WTC11 (cell line): ENCODE results near the gene KCNIP2. TPM values are rescaled to one million over a fixed set of nuclear protein-coding genes. Genes with fewer than 3 reads are reported as not detected.

ENCODE experiments used
- ATAC-seq: fragments of 200-7000 bp; cut with Tn5 transposase; 2 replicates; pipeline ENCODE4 v1.10.0; 2021; ENCODE audit warnings: mild to moderate bottlenecking, moderate library complexity
- CTCF ChIA-PET: fragments of 300-600 bp; sonication (Branson Sonifier 250); formaldehyde crosslinking; loops from one replicate; lab custom pipeline; 2021; ENCODE audit warnings: antibody characterized with exemption; lab: Charles Lee
- POLR2A ChIA-PET: fragments of 350-600 bp; sonication (Branson Sonifier 250); formaldehyde crosslinking; loops from one replicate; lab custom pipeline; 2021; ENCODE audit warnings: antibody characterized with exemption; lab: Charles Lee
- DNase-seq: peaks from one replicate; pipeline ENCODE4 v3.0.0; 2021; ENCODE audit warnings: low spot score
- H3K27ac Mint-ChIP-seq: 2 replicates; pipeline ENCODE4 v1.8.0; 2021; ENCODE audit warnings: mixed read lengths
- H3K27me3 Mint-ChIP-seq: 2 replicates; pipeline ENCODE4 v1.8.0; 2021; ENCODE audit warnings: low read depth, mild to moderate bottlenecking, moderate library complexity, mixed read lengths
- H3K36me3 Mint-ChIP-seq: 2 replicates; pipeline ENCODE4 v1.8.0; 2021; ENCODE audit warnings: mixed read lengths
- H3K4me1 Mint-ChIP-seq: 2 replicates; pipeline ENCODE4 v1.8.0; 2022; ENCODE audit warnings: mixed read lengths
- H3K4me3 Mint-ChIP-seq: 2 replicates; pipeline ENCODE4 v1.8.0; 2021; ENCODE audit warnings: mild to moderate bottlenecking, moderate library complexity, mixed read lengths
- H3K9me3 Mint-ChIP-seq: 2 replicates; pipeline ENCODE4 v1.8.0; 2021; ENCODE audit warnings: mixed read lengths
- ELF4 ChIP-seq: sonication (generic); formaldehyde crosslinking; IDR thresholded peaks from 2 replicates; pipeline ENCODE4 v1.8.1; 2022; ENCODE audit warnings: low read depth, mild to moderate bottlenecking, moderate library complexity, missing genetic modification reagents
- FOXJ3 ChIP-seq: sonication (generic); formaldehyde crosslinking; IDR thresholded peaks from 2 replicates; pipeline ENCODE4 v1.9.0; 2021; ENCODE audit warnings: missing genetic modification reagents, mild to moderate bottlenecking, borderline replicate concordance
- FOXK1 ChIP-seq: sonication (generic); formaldehyde crosslinking; IDR thresholded peaks from 2 replicates; pipeline ENCODE4 v1.8.0; 2022; ENCODE audit warnings: mild to moderate bottlenecking, moderate library complexity, missing genetic modification reagents
- KAT7 ChIP-seq: sonication (generic); formaldehyde crosslinking; IDR thresholded peaks from 2 replicates; pipeline ENCODE4 v1.8.1; 2023; ENCODE audit warnings: missing genetic modification reagents, mild to moderate bottlenecking, borderline replicate concordance
- MYBL2 ChIP-seq: sonication (generic); formaldehyde crosslinking; IDR thresholded peaks from 2 replicates; pipeline ENCODE4 v1.8.1; 2023; ENCODE audit warnings: mild to moderate bottlenecking, moderate library complexity, missing genetic modification reagents
- NFE2L1 ChIP-seq: sonication (generic); formaldehyde crosslinking; IDR thresholded peaks from 2 replicates; pipeline ENCODE4 v1.8.1; 2023; ENCODE audit warnings: missing genetic modification reagents
- NR3C1 ChIP-seq: sonication (generic); formaldehyde crosslinking; conservative IDR thresholded peaks from 2 replicates; pipeline ENCODE4 v1.8.1; 2023; ENCODE audit warnings: low read depth, mild to moderate bottlenecking, missing genetic modification reagents
- PRRX2 ChIP-seq: fragments of 250-450 bp; sonication (Bioruptor Pico); IDR thresholded peaks from 2 replicates; pipeline ENCODE4 v1.8.0; 2021; ENCODE audit warnings: mild to moderate bottlenecking
- RORB ChIP-seq: fragments of 250-450 bp; sonication (Bioruptor Pico); IDR thresholded peaks from 2 replicates; pipeline ENCODE4 v1.9.0; 2021; ENCODE audit warnings: mild to moderate bottlenecking
- SP1 ChIP-seq: sonication (generic); formaldehyde crosslinking; conservative IDR thresholded peaks from 2 replicates; pipeline ENCODE4 v1.8.1; 2022; ENCODE audit warnings: missing genetic modification reagents
- TEAD1 ChIP-seq: sonication (generic); formaldehyde crosslinking; IDR thresholded peaks from 2 replicates; pipeline ENCODE4 v1.8.0; 2022; ENCODE audit warnings: mild to moderate bottlenecking, missing genetic modification reagents
- ZNF138 ChIP-seq: sonication (generic); formaldehyde crosslinking; conservative IDR thresholded peaks from 2 replicates; pipeline ENCODE4 v1.8.1; 2022; ENCODE audit warnings: mild to moderate bottlenecking, moderate library complexity, missing genetic modification reagents
- total RNA-seq: library from RNA; stranded (reverse); gene quantifications from 3 replicates; pipeline ENCODE4 v1.2.3, GENCODE V29; 2021
- TF ChIP-seq, protein P1 (sequence below): sonication (generic); formaldehyde crosslinking; IDR thresholded peaks from 2 replicates; pipeline ENCODE4 v1.8.1; 2023; ENCODE audit warnings: mild to moderate bottlenecking, missing genetic modification reagents, borderline replicate concordance
- TF ChIP-seq, protein P2 (sequence below): fragments of 250-450 bp; sonication (Bioruptor Pico); IDR thresholded peaks from 2 replicates; pipeline ENCODE4 v1.8.0; 2021; ENCODE audit warnings: mild to moderate bottlenecking
- TF ChIP-seq, protein P3 (sequence below): sonication (generic); formaldehyde crosslinking; IDR thresholded peaks from 2 replicates; pipeline ENCODE4 v1.8.1; 2023; ENCODE audit warnings: mild to moderate bottlenecking, missing genetic modification reagents, moderate library complexity
- TF ChIP-seq, protein P4 (sequence below): sonication (generic); formaldehyde crosslinking; IDR thresholded peaks from 2 replicates; pipeline ENCODE4 v1.8.1; 2022; ENCODE audit warnings: missing genetic modification reagents, borderline replicate concordance
- TF ChIP-seq, protein P5 (sequence below): sonication (generic); formaldehyde crosslinking; IDR thresholded peaks from 2 replicates; pipeline ENCODE4 v1.8.0; 2023; ENCODE audit warnings: missing genetic modification reagents, mild to moderate bottlenecking, borderline replicate concordance
- TF ChIP-seq, protein P6 (sequence below): sonication (generic); formaldehyde crosslinking; IDR thresholded peaks from 2 replicates; pipeline ENCODE4 v1.8.0; 2022; ENCODE audit warnings: mild to moderate bottlenecking, missing genetic modification reagents
- TF ChIP-seq, protein P7 (sequence below): sonication (generic); formaldehyde crosslinking; IDR thresholded peaks from 2 replicates; pipeline ENCODE4 v1.8.1; 2023; ENCODE audit warnings: mild to moderate bottlenecking, missing genetic modification reagents, moderate library complexity

The KCNIP2 gene
- total RNA-seq, 1 experiment from 2014 or later: 5.2 TPM

DNA sequence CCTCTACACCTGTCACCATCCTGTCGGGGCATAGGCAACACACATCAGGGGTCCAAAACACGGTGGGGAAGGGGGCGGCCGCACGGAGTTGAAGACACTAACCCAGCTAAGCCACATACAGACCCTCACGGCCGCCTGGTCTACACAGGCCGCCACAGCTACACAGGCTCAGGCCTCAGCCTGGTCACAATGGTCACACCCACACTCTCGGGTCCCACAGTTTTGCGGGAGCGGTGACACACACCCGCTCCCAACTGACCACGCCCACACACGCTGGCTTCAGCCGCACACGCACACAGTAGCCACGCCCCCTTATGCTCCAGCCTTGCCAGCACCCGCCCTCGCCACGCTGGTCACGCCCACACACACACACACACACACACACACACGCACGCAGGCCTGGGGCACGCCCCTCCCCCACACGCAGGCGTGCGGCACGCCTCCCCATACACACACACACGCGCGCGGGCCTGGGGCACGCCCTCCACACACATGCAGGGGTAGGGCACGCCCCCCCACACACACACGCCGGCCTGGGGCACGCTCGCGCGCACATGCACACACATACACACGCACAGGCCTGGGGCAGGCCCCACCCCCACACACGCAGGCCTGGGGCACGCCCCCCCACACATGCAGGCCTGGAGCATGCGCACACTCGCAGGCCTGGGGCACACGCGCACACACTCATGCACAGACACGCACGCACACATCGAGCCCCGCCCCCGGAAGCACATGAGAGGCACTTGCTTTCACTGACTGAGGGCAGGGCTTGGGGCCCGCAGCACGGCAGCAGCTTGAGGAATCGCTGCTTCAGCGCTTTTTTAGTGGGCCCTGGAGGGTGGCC, 13.1 kb downstream of the KCNIP2 start (continued):
- TF ChIP-seq, protein P1, sequence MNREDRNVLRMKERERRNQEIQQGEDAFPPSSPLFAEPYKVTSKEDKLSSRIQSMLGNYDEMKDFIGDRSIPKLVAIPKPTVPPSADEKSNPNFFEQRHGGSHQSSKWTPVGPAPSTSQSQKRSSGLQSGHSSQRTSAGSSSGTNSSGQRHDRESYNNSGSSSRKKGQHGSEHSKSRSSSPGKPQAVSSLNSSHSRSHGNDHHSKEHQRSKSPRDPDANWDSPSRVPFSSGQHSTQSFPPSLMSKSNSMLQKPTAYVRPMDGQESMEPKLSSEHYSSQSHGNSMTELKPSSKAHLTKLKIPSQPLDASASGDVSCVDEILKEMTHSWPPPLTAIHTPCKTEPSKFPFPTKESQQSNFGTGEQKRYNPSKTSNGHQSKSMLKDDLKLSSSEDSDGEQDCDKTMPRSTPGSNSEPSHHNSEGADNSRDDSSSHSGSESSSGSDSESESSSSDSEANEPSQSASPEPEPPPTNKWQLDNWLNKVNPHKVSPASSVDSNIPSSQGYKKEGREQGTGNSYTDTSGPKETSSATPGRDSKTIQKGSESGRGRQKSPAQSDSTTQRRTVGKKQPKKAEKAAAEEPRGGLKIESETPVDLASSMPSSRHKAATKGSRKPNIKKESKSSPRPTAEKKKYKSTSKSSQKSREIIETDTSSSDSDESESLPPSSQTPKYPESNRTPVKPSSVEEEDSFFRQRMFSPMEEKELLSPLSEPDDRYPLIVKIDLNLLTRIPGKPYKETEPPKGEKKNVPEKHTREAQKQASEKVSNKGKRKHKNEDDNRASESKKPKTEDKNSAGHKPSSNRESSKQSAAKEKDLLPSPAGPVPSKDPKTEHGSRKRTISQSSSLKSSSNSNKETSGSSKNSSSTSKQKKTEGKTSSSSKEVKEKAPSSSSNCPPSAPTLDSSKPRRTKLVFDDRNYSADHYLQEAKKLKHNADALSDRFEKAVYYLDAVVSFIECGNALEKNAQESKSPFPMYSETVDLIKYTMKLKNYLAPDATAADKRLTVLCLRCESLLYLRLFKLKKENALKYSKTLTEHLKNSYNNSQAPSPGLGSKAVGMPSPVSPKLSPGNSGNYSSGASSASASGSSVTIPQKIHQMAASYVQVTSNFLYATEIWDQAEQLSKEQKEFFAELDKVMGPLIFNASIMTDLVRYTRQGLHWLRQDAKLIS (CRISPR knock-in tag): no peak

DNA sequence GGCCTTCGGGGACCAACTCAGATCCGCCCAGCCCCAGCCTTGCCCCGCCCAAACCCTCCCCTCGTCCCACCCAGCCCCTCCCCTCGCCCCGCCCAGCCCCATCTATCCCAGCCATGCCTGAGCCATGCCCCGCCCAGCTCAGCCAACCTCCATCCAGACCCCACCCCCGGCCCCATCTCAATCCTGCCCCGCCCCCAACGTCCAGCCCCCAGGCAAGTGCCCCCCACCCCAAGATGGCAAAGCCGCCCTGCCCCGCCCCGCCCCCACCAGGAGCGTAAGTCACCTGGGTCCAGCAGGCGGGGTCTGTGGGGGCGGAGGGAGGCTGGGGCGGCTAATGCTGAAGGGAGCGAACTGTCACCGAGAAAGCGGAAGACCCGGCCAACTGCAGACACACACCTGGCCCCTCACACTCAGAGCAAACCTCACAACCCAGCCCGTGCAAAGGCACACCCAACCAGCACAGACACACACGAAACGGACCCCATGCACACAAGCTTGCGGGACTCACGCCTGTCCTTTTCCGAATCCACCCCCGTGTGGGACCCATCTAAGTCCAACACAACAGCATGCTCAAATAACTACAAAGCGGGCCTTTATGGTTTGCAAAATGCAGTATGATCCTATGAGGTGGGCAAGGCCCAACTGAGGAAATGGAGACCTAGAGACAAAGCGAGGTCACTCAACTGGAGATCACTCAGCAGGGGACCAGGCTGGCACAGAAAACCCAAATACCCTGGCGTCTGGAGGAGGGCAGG, 13.9 kb downstream of the KCNIP2 start:
- Mint-ChIP-seq H3K4me1 (peaks cover 21% of the 10 kb centered on the region), H3K4me3 (peak overlapping the region; percentile 78), H3K27ac (peak overlapping the region; percentile 82), H3K9me3 (no peaks in the 10 kb centered on the region), H3K36me3 (no peaks in the 10 kb centered on the region), H3K27me3 (peaks cover 3% of the 10 kb centered on the region)
- DNase-seq (peak; percentile 81), ATAC-seq (peak; percentile 55)
- CTCF ChIA-PET: interaction anchor here (0.9 to 5.2 kb wide), 6 partner anchors 11 to 227 kb away, joined by 3 to 64 read pairs (median 8); partner anchors contain the start of genes KCNIP2 and OGA
- POLR2A ChIA-PET: interaction anchor here (0.9 to 2.7 kb wide), 2 partner anchors 10 to 11 kb away, joined by 4 to 30 read pairs; partner anchors contain the start of gene OGA
- TF ChIP-seq, protein P2, sequence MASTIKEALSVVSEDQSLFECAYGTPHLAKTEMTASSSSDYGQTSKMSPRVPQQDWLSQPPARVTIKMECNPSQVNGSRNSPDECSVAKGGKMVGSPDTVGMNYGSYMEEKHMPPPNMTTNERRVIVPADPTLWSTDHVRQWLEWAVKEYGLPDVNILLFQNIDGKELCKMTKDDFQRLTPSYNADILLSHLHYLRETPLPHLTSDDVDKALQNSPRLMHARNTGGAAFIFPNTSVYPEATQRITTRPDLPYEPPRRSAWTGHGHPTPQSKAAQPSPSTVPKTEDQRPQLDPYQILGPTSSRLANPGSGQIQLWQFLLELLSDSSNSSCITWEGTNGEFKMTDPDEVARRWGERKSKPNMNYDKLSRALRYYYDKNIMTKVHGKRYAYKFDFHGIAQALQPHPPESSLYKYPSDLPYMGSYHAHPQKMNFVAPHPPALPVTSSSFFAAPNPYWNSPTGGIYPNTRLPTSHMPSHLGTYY (CRISPR knock-in tag): no peak
- no peak for TF ChIP-seq TEAD1 (CRISPR knock-in tag)
- no peak for TF ChIP-seq PRRX2 (CRISPR knock-in tag)
- TF ChIP-seq FOXK1 (CRISPR knock-in tag): no peak
- no peak for TF ChIP-seq RORB
- TF ChIP-seq, protein P3, sequence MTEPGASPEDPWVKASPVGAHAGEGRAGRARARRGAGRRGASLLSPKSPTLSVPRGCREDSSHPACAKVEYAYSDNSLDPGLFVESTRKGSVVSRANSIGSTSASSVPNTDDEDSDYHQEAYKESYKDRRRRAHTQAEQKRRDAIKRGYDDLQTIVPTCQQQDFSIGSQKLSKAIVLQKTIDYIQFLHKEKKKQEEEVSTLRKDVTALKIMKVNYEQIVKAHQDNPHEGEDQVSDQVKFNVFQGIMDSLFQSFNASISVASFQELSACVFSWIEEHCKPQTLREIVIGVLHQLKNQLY (CRISPR knock-in tag): no peak
- TF ChIP-seq ELF4: no peak
- no peak for TF ChIP-seq NFE2L1
- TF ChIP-seq NR3C1: no peak
- TF ChIP-seq, protein P4, sequence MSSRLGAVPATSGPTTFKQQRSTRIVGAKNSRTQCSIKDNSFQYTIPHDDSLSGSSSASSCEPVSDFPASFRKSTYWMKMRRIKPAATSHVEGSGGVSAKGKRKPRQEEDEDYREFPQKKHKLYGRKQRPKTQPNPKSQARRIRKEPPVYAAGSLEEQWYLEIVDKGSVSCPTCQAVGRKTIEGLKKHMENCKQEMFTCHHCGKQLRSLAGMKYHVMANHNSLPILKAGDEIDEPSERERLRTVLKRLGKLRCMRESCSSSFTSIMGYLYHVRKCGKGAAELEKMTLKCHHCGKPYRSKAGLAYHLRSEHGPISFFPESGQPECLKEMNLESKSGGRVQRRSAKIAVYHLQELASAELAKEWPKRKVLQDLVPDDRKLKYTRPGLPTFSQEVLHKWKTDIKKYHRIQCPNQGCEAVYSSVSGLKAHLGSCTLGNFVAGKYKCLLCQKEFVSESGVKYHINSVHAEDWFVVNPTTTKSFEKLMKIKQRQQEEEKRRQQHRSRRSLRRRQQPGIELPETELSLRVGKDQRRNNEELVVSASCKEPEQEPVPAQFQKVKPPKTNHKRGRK: no peak
- TF ChIP-seq SP1 (CRISPR knock-in tag): no peak
- TF ChIP-seq, protein P5, sequence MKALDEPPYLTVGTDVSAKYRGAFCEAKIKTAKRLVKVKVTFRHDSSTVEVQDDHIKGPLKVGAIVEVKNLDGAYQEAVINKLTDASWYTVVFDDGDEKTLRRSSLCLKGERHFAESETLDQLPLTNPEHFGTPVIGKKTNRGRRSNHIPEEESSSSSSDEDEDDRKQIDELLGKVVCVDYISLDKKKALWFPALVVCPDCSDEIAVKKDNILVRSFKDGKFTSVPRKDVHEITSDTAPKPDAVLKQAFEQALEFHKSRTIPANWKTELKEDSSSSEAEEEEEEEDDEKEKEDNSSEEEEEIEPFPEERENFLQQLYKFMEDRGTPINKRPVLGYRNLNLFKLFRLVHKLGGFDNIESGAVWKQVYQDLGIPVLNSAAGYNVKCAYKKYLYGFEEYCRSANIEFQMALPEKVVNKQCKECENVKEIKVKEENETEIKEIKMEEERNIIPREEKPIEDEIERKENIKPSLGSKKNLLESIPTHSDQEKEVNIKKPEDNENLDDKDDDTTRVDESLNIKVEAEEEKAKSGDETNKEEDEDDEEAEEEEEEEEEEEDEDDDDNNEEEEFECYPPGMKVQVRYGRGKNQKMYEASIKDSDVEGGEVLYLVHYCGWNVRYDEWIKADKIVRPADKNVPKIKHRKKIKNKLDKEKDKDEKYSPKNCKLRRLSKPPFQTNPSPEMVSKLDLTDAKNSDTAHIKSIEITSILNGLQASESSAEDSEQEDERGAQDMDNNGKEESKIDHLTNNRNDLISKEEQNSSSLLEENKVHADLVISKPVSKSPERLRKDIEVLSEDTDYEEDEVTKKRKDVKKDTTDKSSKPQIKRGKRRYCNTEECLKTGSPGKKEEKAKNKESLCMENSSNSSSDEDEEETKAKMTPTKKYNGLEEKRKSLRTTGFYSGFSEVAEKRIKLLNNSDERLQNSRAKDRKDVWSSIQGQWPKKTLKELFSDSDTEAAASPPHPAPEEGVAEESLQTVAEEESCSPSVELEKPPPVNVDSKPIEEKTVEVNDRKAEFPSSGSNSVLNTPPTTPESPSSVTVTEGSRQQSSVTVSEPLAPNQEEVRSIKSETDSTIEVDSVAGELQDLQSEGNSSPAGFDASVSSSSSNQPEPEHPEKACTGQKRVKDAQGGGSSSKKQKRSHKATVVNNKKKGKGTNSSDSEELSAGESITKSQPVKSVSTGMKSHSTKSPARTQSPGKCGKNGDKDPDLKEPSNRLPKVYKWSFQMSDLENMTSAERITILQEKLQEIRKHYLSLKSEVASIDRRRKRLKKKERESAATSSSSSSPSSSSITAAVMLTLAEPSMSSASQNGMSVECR (CRISPR knock-in tag): no peak
- TF ChIP-seq MYBL2 (CRISPR knock-in tag): no peak
- TF ChIP-seq ZNF138 (CRISPR knock-in tag): no peak
- TF ChIP-seq, protein P6, sequence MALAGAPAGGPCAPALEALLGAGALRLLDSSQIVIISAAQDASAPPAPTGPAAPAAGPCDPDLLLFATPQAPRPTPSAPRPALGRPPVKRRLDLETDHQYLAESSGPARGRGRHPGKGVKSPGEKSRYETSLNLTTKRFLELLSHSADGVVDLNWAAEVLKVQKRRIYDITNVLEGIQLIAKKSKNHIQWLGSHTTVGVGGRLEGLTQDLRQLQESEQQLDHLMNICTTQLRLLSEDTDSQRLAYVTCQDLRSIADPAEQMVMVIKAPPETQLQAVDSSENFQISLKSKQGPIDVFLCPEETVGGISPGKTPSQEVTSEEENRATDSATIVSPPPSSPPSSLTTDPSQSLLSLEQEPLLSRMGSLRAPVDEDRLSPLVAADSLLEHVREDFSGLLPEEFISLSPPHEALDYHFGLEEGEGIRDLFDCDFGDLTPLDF (CRISPR knock-in tag): no peak
- no peak for TF ChIP-seq KAT7 (CRISPR knock-in tag)
- no peak for TF ChIP-seq FOXJ3 (CRISPR knock-in tag)
- TF ChIP-seq, protein P7, sequence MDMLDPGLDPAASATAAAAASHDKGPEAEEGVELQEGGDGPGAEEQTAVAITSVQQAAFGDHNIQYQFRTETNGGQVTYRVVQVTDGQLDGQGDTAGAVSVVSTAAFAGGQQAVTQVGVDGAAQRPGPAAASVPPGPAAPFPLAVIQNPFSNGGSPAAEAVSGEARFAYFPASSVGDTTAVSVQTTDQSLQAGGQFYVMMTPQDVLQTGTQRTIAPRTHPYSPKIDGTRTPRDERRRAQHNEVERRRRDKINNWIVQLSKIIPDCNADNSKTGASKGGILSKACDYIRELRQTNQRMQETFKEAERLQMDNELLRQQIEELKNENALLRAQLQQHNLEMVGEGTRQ (CRISPR knock-in tag): no peak
